Nephron (organoid): ENCODE measurements around the gene MOV10.

Source experiments
- H3K27ac Mint-ChIP-seq, 3 experiments: 2 replicates each; pipeline ENCODE4 v1.8.0; 2020; ENCODE audit warnings: mixed read lengths in 3 of 3, mild to moderate bottlenecking in 2 of 3, moderate library complexity in 1 of 3
- H3K27me3 Mint-ChIP-seq: 2 replicates; pipeline ENCODE4 v1.8.0; 2021; ENCODE audit warnings: low read depth, mild to moderate bottlenecking, moderate library complexity, mixed read lengths
- H3K36me3 Mint-ChIP-seq: 2 replicates; pipeline ENCODE4 v1.8.0; 2020; ENCODE audit warnings: low read depth, mixed read lengths
- H3K4me1 Mint-ChIP-seq: 2 replicates; pipeline ENCODE4 v1.8.0; 2020; ENCODE audit warnings: mixed read lengths
- H3K4me3 Mint-ChIP-seq, 3 experiments: 2 replicates each; pipeline ENCODE4 v1.8.0; 2020; ENCODE audit warnings: mild to moderate bottlenecking in 3 of 3, mixed read lengths in 3 of 3, moderate library complexity in 2 of 3
- H3K9me3 Mint-ChIP-seq: 2 replicates; pipeline ENCODE4 v1.8.0; 2020; ENCODE audit warnings: mixed read lengths
- TF ChIP-seq, protein P1 (sequence below), 3 experiments: fragments of 200-600 bp; sonication (generic); IDR thresholded peaks; one replicate each; pipeline ENCODE4 v1.5.0; 2021; ENCODE audit warnings: antibody characterized with exemption in 3 of 3; ENCODE audit not compliant: unreplicated experiment in 3 of 3

The MOV10 gene

DNA sequence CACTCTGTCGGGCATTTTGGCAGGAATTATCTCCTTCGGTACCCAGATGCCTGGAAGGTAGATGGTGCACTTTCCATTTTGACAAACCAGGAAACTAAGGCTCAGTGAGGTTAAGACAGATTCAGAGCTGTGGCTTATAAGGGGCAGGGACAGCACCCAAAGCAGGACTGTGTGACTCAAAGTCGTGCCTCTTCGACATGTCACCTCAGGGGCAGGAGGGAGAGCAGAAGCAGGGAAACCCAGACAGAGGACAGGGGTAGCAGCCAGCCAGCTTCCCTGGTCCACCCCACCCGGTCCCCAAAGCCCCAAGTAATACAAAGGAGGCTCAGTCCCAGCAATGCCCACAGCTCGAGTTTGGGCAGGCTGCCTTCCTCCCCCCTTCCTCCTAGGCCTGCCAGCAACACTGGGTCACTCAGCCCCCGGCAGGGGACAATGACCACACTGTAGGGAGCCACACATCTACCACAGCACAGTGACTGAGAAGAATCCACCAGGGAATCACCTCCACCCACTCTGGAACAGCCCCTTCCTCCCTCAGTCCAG is 30.0 kb downstream of the MOV10 start:
- peaks cover 33% of the 10 kb centered on the region for H3K36me3 Mint-ChIP-seq
- peak overlapping the region; percentile 92 to 99 (median 98) for H3K27ac Mint-ChIP-seq
- TF ChIP-seq, protein P1, sequence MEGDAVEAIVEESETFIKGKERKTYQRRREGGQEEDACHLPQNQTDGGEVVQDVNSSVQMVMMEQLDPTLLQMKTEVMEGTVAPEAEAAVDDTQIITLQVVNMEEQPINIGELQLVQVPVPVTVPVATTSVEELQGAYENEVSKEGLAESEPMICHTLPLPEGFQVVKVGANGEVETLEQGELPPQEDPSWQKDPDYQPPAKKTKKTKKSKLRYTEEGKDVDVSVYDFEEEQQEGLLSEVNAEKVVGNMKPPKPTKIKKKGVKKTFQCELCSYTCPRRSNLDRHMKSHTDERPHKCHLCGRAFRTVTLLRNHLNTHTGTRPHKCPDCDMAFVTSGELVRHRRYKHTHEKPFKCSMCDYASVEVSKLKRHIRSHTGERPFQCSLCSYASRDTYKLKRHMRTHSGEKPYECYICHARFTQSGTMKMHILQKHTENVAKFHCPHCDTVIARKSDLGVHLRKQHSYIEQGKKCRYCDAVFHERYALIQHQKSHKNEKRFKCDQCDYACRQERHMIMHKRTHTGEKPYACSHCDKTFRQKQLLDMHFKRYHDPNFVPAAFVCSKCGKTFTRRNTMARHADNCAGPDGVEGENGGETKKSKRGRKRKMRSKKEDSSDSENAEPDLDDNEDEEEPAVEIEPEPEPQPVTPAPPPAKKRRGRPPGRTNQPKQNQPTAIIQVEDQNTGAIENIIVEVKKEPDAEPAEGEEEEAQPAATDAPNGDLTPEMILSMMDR (IDR thresholded peaks at IDR 0.05; ENCODE audit: unreplicated experiment in 3 of 3): no peak
- H3K9me3 Mint-ChIP-seq: no peaks in the 10 kb centered on the region
- H3K27me3 Mint-ChIP-seq: peaks cover 8% of the 10 kb centered on the region
- peak overlapping the region; percentile 93 to 97 (median 95) for H3K4me3 Mint-ChIP-seq
- H3K4me1 Mint-ChIP-seq: peaks cover 65% of the 10 kb centered on the region

DNA sequence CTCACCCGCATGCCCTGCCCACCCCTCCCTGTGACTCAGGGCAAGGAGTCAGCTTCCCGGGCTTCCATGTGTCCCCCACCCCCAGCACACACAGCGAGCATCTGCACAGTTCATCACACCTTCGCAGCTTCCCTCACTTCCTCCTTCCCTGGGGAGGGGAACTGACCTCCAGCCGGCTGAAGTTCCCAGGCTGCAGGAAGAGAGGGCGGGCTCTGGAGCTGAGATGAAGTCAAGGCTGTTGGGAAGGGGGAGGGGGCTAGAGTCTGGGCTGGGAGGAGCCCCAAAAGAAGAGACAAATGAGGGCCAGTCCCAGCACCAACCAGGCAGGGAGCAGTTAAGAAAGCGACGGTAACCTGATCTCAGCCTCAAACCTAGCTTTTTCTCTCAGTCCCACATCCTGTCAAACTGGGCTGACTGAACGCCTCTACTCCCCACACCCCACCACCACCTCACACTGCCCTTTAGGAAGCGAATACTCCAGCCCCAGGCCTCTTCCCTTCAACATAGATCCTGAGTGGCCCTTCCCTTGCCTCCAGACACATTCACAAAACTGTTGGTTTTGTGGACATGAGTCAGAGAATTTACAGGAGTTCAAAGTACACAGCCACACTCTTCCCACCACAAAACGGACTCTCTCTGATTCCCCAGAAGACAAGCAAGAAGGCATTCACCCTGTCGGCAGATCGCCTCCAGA is 30.6 kb downstream of the MOV10 start:
- H3K9me3 Mint-ChIP-seq: no peaks in the 10 kb centered on the region
- H3K4me3 Mint-ChIP-seq: peak overlapping the region; percentile 93 to 97 (median 95)
- TF ChIP-seq, protein P1 (IDR thresholded peaks at IDR 0.05; ENCODE audit: unreplicated experiment in 3 of 3): no peak
- peaks cover 13% of the 10 kb centered on the region for H3K27me3 Mint-ChIP-seq
- peak overlapping the region; percentile 92 to 99 (median 98) for H3K27ac Mint-ChIP-seq
- H3K36me3 Mint-ChIP-seq: peaks cover 27% of the 10 kb centered on the region
- H3K4me1 Mint-ChIP-seq: peaks cover 59% of the 10 kb centered on the region

DNA sequence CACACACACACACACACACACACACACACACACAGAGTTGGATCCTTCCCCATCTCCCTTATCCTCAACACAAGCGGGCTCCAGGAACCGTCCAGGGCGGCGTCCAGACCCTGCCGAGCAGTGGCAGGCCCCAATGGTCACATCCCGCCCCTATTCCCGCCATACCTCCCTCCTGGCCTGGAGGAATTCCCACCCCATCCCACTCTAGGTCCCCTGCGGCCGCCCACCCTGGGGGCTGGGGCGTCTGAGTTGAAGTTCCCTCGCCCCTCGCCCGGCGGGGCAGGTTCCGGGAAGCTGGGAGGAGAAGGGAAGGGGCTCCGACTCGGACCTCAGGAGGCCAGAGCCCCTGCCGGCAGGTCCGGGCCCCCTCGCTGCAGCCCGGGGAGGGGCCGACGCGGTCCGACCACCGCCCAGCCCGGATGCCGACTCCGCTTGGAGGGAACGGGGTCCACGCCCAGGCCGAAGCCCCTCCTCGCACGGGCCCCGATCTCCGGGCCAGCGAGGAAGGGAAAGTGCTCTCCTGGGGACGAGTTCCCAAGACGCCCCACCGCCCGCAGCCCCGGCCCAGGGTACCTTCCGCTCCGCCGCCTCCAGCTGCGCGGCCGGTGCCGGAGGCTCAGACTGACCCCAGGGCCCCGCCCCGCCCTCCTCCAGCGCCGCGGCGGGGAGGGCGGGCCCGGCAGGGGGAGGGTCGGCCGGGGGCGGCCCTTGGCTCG is 32.2 kb downstream of the MOV10 start, which contains the start of gene RHOC:
Gene RHOC (minus strand): TSS at position 623 of the 716 bp plus-strand sequence. CDS start 3,328 bp downstream, outside the sequence.
- peak within 1 kb of the TSS; percentile 93 to 97 (median 95) for H3K4me3 Mint-ChIP-seq
- TF ChIP-seq, protein P1 (IDR thresholded peaks at IDR 0.05; ENCODE audit: unreplicated experiment in 3 of 3): no peak
- H3K27ac Mint-ChIP-seq: peak within 1 kb of the TSS; percentile 92 to 99 (median 98)

DNA sequence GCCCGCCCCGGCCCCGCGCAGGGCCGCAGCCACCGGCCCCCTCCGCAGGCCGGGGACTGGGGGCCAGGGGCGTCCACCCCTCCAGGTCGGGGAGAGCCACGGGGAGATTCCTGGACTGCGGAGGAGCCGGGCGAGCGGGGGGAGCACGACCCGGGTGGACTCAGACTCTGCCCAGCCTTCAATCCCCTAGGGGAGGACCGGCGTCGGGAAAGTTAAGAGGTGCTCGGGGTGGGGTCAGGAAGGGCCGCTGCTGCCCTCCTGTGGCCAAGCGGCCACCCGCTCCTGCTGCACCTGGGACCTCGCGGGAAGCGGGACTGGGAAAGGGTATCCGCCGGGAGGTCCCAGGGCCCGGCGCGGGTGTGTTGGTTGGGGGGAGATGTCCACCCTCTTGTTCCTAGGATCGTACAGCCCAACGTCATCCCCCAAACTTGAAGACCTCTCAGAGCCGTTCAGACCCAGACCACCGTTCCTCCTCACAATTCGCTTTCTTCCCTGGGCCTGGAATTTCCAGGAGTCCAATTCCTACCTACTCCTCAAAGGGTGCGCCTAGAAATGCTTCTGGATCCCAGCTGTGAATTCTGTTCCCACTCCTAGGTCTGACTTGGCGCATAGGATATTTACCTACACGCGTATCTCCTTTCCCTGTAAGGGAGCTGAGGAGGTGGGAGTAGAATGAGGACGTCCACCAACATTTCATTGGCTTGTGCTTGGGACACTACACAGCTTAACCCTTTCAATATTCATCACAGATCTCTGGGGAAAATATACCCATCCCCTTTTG is 33.0 kb downstream of the MOV10 start:
- peaks cover 37% of the 10 kb centered on the region for H3K4me1 Mint-ChIP-seq
- H3K9me3 Mint-ChIP-seq: no peaks in the 10 kb centered on the region
- H3K27me3 Mint-ChIP-seq: peaks cover 34% of the 10 kb centered on the region
- peaks cover 13% of the 10 kb centered on the region for H3K36me3 Mint-ChIP-seq
- H3K4me3 Mint-ChIP-seq: peak overlapping the region; percentile 85 to 93 (median 89)
- H3K27ac Mint-ChIP-seq: peak overlapping the region; percentile 51 to 89 (median 85)
- TF ChIP-seq, protein P1 (IDR thresholded peaks at IDR 0.05; ENCODE audit: unreplicated experiment in 3 of 3): peak; percentile 86 to 87 (median 87)

More for the DNA sequence above, 32.2 kb downstream of the MOV10 start, which contains the start of gene RHOC:
- Mint-ChIP-seq H3K36me3 (peaks cover 21% of the 10 kb centered on the region), H3K27me3 (peaks cover 28% of the 10 kb centered on the region), H3K9me3 (no peaks in the 10 kb centered on the region), H3K4me1 (peaks cover 45% of the 10 kb centered on the region)

DNA sequence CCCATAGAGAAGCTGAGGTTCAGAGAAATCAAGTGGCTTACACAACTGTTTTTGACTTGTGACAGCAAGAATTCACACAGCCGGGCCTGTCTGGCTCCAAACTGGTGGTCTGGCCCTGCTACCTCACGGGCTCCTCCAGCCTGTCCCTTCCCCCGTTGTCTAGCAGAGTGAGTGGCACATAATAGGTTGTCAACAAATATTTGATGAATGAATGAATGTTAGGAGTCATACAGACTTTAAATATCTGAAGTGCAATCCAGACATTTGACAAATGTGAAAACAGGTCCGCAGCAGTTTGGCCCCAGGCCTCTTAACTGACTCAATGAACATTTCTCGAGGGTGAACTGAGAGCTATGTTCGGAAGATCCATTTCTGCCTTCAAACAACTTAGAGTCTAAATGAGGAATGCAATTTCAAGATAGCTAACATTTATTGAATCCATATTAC is 33.6 kb downstream of the MOV10 start:
- Mint-ChIP-seq H3K4me3 (peak overlapping the region; percentile 85 to 93 (median 89)), H3K27me3 (peaks cover 39% of the 10 kb centered on the region), H3K9me3 (no peaks in the 10 kb centered on the region), H3K36me3 (peaks cover 7% of the 10 kb centered on the region), H3K4me1 (peaks cover 31% of the 10 kb centered on the region), H3K27ac (peak overlapping the region; percentile 51 to 89 (median 85))
- TF ChIP-seq, protein P1 (IDR thresholded peaks at IDR 0.05; ENCODE audit: unreplicated experiment in 3 of 3): no peak
